ENCODE measurements around the gene VSX2.

VSX2 gene

DNA sequence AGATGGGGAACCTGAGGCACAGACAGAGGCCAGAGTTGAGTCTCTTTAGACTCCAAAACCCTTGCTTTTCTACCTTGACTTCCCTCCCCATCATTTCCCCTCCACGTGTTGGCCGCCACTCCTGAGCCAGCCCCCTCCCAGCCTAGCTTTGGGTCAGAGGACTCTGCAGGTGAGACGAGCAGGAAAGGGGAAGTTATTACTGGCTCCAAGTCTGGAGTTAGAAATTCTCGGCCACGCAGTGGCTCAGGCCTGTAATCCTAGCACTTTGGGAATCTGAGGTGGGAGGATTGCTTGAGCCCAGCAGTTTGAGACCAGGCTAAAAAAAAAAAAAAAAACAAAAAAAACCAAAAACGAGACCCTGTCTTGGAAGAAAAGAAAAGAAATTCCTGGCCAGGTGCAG lies 8.8 kb downstream of the VSX2 start:
- H3K4me3 ChIP-seq (IDR thresholded peaks at IDR 0.05; ENCODE audit: insufficient read depth, low read depth, low read length), result no peak overlapping the region
- H3K4me1 ChIP-seq (ENCODE audit: low read depth, poor library complexity, severe bottlenecking), result no peaks in the 10 kb centered on the region
- no peaks in the 10 kb centered on the region for H3K79me2 ChIP-seq (ENCODE audit: insufficient read depth, low read depth)
- H3K36me3 ChIP-seq (ENCODE audit: insufficient read depth), result no peaks in the 10 kb centered on the region
- H3K27me3 ChIP-seq (ENCODE audit: insufficient read depth, low read depth), result no peaks in the 10 kb centered on the region
- H2AFZ ChIP-seq (ENCODE audit: low read depth), result no peak overlapping the region
- TF ChIP-seq CTCF (conservative IDR thresholded peaks at IDR 0.05; ENCODE audit: low read depth, low read length), result no peak
- no peaks in the 10 kb centered on the region for H4K20me1 ChIP-seq (ENCODE audit: insufficient read depth)
- H3K4me2 ChIP-seq, result no peak overlapping the region
- no peak overlapping the region for H3K9ac ChIP-seq
- H3K27ac ChIP-seq, result no peak overlapping the region

DNA sequence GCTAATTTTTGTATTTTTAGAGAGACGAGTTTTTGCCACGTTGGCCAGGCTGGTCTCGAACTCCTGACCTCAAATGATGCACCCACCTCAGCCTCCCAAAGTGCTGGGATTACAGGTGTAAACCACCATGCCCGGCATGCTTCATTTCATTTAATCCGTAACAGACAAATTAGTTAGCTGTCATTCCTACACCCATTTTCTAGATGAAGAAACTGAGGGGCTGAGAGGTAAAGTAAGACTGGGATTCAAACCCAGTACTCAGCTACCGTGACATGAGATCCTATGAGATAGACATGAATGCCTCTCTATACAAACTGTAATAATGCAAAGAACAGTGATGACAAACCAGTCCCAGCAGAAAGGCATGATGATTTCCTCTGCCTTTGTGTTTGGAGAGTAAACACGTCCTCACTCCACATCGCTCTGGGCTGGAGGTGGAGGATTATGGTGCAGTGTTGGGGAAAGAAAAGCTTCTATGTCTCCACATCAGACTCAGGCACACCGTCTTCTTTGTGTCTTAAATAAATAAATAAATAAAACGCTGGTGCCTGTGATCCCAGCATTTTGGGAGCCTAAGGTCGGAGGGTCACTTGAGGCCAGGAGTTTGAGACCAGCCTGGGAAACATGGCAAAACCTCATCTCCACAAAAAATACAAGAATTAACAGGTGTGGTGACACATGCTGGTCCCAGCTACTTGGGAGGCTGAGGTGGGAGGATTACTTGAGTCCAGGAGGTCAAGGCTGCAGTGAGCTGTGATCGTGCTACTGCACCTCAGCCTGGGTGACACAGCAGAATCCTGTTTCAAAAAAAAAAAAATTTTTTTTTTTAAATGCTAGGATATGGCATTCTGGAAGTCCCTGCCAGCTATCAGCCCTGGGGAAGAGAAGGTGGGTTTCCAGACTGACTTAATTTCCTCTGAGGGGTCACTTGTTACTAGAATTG lies 10.5 kb downstream of the VSX2 start:
- Histone ChIP-seq H3K4me3 (IDR thresholded peaks at IDR 0.05; ENCODE audit: insufficient read depth, low read depth, low read length) (no peak overlapping the region), H3K36me3 (ENCODE audit: insufficient read depth) (no peaks in the 10 kb centered on the region), H3K4me1 (ENCODE audit: low read depth, poor library complexity, severe bottlenecking) (no peaks in the 10 kb centered on the region), H3K4me2 (no peak overlapping the region), H3K9ac (no peak overlapping the region), H3K27me3 (ENCODE audit: insufficient read depth, low read depth) (no peaks in the 10 kb centered on the region), H3K79me2 (ENCODE audit: insufficient read depth, low read depth) (no peaks in the 10 kb centered on the region), H3K27ac (no peak overlapping the region), H2AFZ (ENCODE audit: low read depth) (no peak overlapping the region), H4K20me1 (ENCODE audit: insufficient read depth) (no peaks in the 10 kb centered on the region)
- no peak for TF ChIP-seq CTCF (conservative IDR thresholded peaks at IDR 0.05; ENCODE audit: low read depth, low read length)

GRCh38 chr14:74255281-74255680 lies 16.0 kb downstream of the VSX2 start:
- Histone ChIP-seq H3K27ac (no peak overlapping the region), H3K79me2 (ENCODE audit: insufficient read depth, low read depth) (no peaks in the 10 kb centered on the region), H3K4me3 (IDR thresholded peaks at IDR 0.05; ENCODE audit: insufficient read depth, low read depth, low read length) (no peak overlapping the region), H4K20me1 (ENCODE audit: insufficient read depth) (no peaks in the 10 kb centered on the region), H3K4me2 (no peak overlapping the region), H3K4me1 (ENCODE audit: low read depth, poor library complexity, severe bottlenecking) (no peaks in the 10 kb centered on the region), H3K9ac (no peak overlapping the region), H2AFZ (ENCODE audit: low read depth) (no peak overlapping the region), H3K36me3 (ENCODE audit: insufficient read depth) (no peaks in the 10 kb centered on the region), H3K27me3 (ENCODE audit: insufficient read depth, low read depth) (peaks cover 4% of the 10 kb centered on the region; the same call in 1 of the 2 replicates)
- TF ChIP-seq CTCF (conservative IDR thresholded peaks at IDR 0.05; ENCODE audit: low read depth, low read length), result no peak

GRCh38 chr14:74257078-74257940 lies 18.1 kb downstream of the VSX2 start:
- Histone ChIP-seq H3K4me2 (peak overlapping the region; percentile 71), H3K27me3 (ENCODE audit: insufficient read depth, low read depth) (peaks cover 4% of the 10 kb centered on the region; the same call in 1 of the 2 replicates), H3K4me3 (IDR thresholded peaks at IDR 0.05; ENCODE audit: insufficient read depth, low read depth, low read length) (no peak overlapping the region), H3K36me3 (ENCODE audit: insufficient read depth) (no peaks in the 10 kb centered on the region), H4K20me1 (ENCODE audit: insufficient read depth) (no peaks in the 10 kb centered on the region), H2AFZ (ENCODE audit: low read depth) (peak overlapping the region; percentile 82), H3K4me1 (ENCODE audit: low read depth, poor library complexity, severe bottlenecking) (no peaks in the 10 kb centered on the region), H3K79me2 (ENCODE audit: insufficient read depth, low read depth) (no peaks in the 10 kb centered on the region), H3K27ac (no peak overlapping the region), H3K9ac (no peak overlapping the region; the same call in 1 of the 2 replicates)
- TF ChIP-seq CTCF (conservative IDR thresholded peaks at IDR 0.05; ENCODE audit: low read depth, low read length), result peak; percentile 59
